ENCODE results near the gene EPHX1. TPM values are rescaled to one million over a fixed set of nuclear protein-coding genes. Genes with fewer than 3 reads are reported as not detected.

EPHX1 gene
- total and polyA plus RNA-seq, 2 of the 8 experiments (the other 6 are each of a cell fraction or from before 2014, with no cell fraction given) = 45.3 to 79.1 TPM

DNA sequence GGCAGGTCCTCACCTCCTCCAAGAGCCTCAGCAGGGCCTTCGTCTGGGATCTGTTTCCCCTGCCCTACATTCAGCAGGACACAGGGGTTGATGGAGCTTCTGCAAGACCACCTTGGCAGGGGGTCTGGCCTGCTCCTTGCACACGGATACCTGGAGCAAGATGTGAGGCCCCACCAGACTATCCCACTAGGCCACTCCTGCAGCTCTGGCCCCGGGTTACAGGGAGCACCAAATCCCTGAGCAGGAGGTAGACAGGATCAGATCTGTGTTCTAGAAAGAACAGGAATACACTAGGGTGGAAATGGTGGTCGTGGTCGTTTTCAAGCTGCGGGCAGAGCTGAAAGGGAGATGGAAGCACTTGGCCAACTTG lies 33.5 kb downstream of the EPHX1 start:
- Histone ChIP-seq H3K9ac (replicated peaks in 1 of 4; ENCODE audit: extremely low read depth in 1 of 4, low read depth in 3 of 4, low read length in 3 of 4) (no peak overlapping the region), H3K36me3 (ENCODE audit: control insufficient read depth in 2 of 4, insufficient read depth in 4 of 4, low read length in 3 of 4) (peaks cover 0 to 16% (median 6%) of the 10 kb centered on the region in 4 experiments; a peak in 3 of 8 replicates), H2BK12ac (ENCODE audit: low read depth, low read length) (no peak overlapping the region), H3K27me3 (replicated peaks in 1 of 4; ENCODE audit: control insufficient read depth in 3 of 4, extremely low read depth in 1 of 4, insufficient read depth in 3 of 4, low read length in 3 of 4) (no peaks in the 10 kb centered on the region; a peak in 1 of 7 replicates), H2BK5ac (ENCODE audit: low read depth, low read length) (no peak overlapping the region), H3K14ac (ENCODE audit: insufficient read length) (no peak overlapping the region), H3K4me3 (ENCODE audit: extremely low read depth in 1 of 4, insufficient read depth in 2 of 4, low read depth in 3 of 4, low read length in 4 of 4) (no peak overlapping the region), H3K4me2 (ENCODE audit: insufficient read depth in 1 of 2, low read depth in 2 of 2, low read length in 2 of 2) (no peak overlapping the region), H2BK120ac (replicated peaks; ENCODE audit: low read depth, low read length) (no peak overlapping the region), H3K4ac (replicated peaks; ENCODE audit: insufficient read length, low read depth, low read length) (no peak overlapping the region), H4K20me1 (replicated peaks in 1 of 2; ENCODE audit: control insufficient read depth in 1 of 2, insufficient read depth in 2 of 2, low read length in 2 of 2) (peaks cover 2 to 8% of the 10 kb centered on the region in 2 experiments), H3K27ac (ENCODE audit: low read depth, low read length) (no peak overlapping the region), H3K56ac (replicated peaks; ENCODE audit: insufficient read length, low read depth, low read length) (no peak overlapping the region), H2BK20ac (ENCODE audit: low read length) (no peak overlapping the region), H4K5ac (ENCODE audit: insufficient read length, low read depth, low read length) (no peak overlapping the region), H4K91ac (replicated peaks; ENCODE audit: insufficient read length, low read length) (no peak overlapping the region), H3K79me1 (ENCODE audit: low read depth, low read length) (0 out of 2 replicates have a peak, but pooled peaks cover 2% of the 10 kb centered on the region), H3K9me3 (ENCODE audit: insufficient read depth in 2 of 2, low read depth in 1 of 2, low read length in 1 of 2) (no peaks in the 10 kb centered on the region), H3K23me2 (ENCODE audit: low read depth, low read length) (no peaks in the 10 kb centered on the region; the same call in 1 of the 2 replicates), H3K4me1 (replicated peaks in 1 of 4; ENCODE audit: control insufficient read depth in 3 of 4, insufficient read depth in 4 of 4, low read length in 3 of 4) (peaks cover 0 to 8% (median 4%) of the 10 kb centered on the region in 4 experiments; a peak in 4 of 7 replicates), H2BK15ac (ENCODE audit: low read length) (no peak overlapping the region), H3K23ac (ENCODE audit: insufficient read length) (no peak overlapping the region), H4K8ac (ENCODE audit: extremely low read depth, insufficient read depth, low read length) (no peak overlapping the region), H3K18ac (ENCODE audit: extremely low read depth, low read length) (no peak overlapping the region), H2AFZ (ENCODE audit: low read length) (no peak overlapping the region), H3K79me2 (ENCODE audit: control insufficient read depth in 1 of 2, insufficient read depth in 2 of 2, low read length in 2 of 2) (no peaks in the 10 kb centered on the region), H2AK5ac (ENCODE audit: low read depth, low read length) (no peak overlapping the region)
- DNase-seq (ENCODE audit: low read depth in 1 of 2, low spot score in 2 of 2) (no peak), FAIRE-seq (no peak)
- WGBS, 2 experiments (ENCODE audit: extremely low coverage in 1 of 2, insufficient coverage in 1 of 2, insufficient read length in 1 of 2, insufficient replicate concordance in 2 of 2, low coverage in 1 of 2, low lambda C conversion rate in 2 of 2, missing lambda C conversion rate in 1 of 2) = 82% methylated on average over 6 of the region's 6 CpGs; no CpG with 5 or more reads in 1 of the 2 experiments
- POLR2A ChIA-PET (ENCODE audit: partially characterized antibody) = interaction anchor here (1.0 to 3.4 kb wide), 8 partner anchors 12 to 73 kb away, joined by 3 to 15 read pairs (median 4); partner anchors contain the start of gene SRP9
- TF ChIP-seq, protein P1, sequence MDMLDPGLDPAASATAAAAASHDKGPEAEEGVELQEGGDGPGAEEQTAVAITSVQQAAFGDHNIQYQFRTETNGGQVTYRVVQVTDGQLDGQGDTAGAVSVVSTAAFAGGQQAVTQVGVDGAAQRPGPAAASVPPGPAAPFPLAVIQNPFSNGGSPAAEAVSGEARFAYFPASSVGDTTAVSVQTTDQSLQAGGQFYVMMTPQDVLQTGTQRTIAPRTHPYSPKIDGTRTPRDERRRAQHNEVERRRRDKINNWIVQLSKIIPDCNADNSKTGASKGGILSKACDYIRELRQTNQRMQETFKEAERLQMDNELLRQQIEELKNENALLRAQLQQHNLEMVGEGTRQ (IDR thresholded peaks at IDR 0.05; ENCODE audit: low read length) = no peak
- TF ChIP-seq, protein P2, sequence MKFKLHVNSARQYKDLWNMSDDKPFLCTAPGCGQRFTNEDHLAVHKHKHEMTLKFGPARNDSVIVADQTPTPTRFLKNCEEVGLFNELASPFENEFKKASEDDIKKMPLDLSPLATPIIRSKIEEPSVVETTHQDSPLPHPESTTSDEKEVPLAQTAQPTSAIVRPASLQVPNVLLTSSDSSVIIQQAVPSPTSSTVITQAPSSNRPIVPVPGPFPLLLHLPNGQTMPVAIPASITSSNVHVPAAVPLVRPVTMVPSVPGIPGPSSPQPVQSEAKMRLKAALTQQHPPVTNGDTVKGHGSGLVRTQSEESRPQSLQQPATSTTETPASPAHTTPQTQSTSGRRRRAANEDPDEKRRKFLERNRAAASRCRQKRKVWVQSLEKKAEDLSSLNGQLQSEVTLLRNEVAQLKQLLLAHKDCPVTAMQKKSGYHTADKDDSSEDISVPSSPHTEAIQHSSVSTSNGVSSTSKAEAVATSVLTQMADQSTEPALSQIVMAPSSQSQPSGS (IDR thresholded peaks at IDR 0.05; ENCODE audit: low read length) = no peak
- TF ChIP-seq, protein P3, sequence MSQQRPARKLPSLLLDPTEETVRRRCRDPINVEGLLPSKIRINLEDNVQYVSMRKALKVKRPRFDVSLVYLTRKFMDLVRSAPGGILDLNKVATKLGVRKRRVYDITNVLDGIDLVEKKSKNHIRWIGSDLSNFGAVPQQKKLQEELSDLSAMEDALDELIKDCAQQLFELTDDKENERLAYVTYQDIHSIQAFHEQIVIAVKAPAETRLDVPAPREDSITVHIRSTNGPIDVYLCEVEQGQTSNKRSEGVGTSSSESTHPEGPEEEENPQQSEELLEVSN (IDR thresholded peaks at IDR 0.05) = no peak
- no peak for TF ChIP-seq HDAC6 (IDR thresholded peaks at IDR 0.05; ENCODE audit: low read depth, low read length)
- TF ChIP-seq POLR2A (IDR thresholded peaks at IDR 0.05; ENCODE audit: control extremely low read depth in 1 of 2, low read depth in 2 of 2, low read length in 2 of 2) = no peak
- TF ChIP-seq CBX8 (IDR thresholded peaks at IDR 0.05; ENCODE audit: borderline replicate concordance, low read depth, low read length) = no peak
- no peak for TF ChIP-seq RXRA (IDR thresholded peaks at IDR 0.05; ENCODE audit: insufficient read depth, low read depth, low read length)
- no peak for TF ChIP-seq SIX5 (IDR thresholded peaks at IDR 0.05; ENCODE audit: low read depth, low read length)
- CTCF ChIA-PET (ENCODE audit: partially characterized antibody) = interaction anchor here (0.7 to 4.0 kb wide), 8 partner anchors 15 to 368 kb away, joined by 3 to 24 read pairs (median 4); no protein-coding TSS in a partner anchor
